ENCODE data around the gene BTBD2.

The BTBD2 gene

DNA sequence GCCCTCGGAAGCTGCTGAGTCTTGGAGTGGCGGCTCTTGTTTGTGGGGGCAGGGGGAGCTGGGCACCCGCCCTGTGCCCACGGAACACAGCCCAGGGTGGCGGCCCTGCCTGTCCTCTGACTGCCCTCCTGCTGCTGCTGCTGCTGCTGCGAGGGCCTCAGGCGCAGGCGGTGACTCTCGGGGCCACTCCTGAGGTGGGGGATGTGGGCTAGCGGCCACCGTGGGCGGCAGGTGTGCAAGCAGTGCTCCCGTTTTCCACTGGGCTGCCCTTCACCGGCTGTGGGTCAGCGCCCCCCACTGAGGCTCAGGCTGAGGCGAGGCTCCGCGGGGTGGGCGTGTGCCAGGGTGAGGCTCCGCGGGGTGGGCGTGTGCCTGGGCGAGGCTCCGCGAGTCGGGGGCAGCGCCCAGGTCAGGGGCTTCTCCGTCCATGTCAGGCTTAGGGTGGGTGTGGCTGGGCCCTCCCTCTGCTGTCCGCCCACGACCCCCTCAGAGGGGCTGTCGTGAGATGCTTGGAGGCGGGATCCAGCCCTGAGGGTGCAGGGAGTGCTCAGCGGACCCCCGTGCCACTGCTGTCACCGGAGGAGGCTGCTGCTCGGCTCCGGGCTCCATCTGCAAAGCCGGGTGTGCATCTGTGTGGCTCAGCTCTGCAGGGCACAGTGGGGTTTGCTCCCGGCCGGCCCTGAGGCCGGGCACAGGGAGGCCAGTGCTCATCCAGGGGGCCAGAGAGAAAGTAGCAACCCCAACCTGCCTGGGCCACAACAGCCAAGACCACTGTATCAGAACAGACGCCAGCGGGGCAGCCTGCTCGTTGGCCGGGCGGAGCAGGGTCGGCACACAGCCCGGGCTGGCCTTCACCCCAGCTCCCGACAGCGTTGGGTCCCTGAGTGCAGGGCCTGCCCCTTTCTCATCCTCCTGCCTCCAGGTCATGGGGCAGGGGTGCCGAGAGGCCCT lies 60.1 kb downstream of the BTBD2 start:
- peaks cover 68% of the 10 kb centered on the region for H3K36me3 Mint-ChIP-seq (ENCODE audit: insufficient read depth)
- peaks cover 25 to 26% of the 10 kb centered on the region in 2 donors for H3K4me1 Mint-ChIP-seq (ENCODE audit: low read depth in 2 of 2)
- ATAC-seq (replicated peaks) (no peak), DNase-seq (no peak)
- no peaks in the 10 kb centered on the region for H3K9me3 Mint-ChIP-seq
- no peak overlapping the region for H3K27ac Mint-ChIP-seq
- no peaks in the 10 kb centered on the region for H3K27me3 Mint-ChIP-seq
- H3K4me3 Mint-ChIP-seq = no peak overlapping the region

DNA sequence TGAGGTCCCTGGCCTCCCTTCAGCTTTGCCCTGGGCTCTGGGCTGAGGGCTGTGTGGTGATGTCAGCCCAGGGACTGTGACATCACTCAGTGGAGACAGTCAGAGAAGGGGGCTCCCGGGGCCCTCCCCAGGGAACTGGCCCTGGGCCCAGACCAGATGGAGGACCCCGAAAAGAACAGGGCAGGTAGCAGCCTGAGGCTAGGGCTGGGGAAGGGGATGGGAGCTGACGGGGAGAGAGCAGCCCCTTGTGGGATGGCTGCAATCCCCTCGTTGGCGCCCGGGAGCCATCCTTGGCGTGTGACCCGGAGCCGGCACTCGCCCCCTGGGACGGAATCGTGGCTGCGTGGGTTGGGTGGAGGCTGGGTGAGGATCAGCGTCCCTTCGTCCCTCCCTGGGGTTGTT lies 61.0 kb downstream of the BTBD2 start:
- Mint-ChIP-seq H3K27ac (peak overlapping the region in 1 of 2 donors; percentile 38), H3K36me3 (ENCODE audit: insufficient read depth) (peaks cover 68% of the 10 kb centered on the region), H3K4me3 (no peak overlapping the region), H3K9me3 (no peaks in the 10 kb centered on the region), H3K4me1 (ENCODE audit: low read depth in 2 of 2) (peaks cover 21 to 25% of the 10 kb centered on the region in 2 donors), H3K27me3 (no peaks in the 10 kb centered on the region)
- ATAC-seq (replicated peaks) = no peak
- DNase-seq = no peak

DNA sequence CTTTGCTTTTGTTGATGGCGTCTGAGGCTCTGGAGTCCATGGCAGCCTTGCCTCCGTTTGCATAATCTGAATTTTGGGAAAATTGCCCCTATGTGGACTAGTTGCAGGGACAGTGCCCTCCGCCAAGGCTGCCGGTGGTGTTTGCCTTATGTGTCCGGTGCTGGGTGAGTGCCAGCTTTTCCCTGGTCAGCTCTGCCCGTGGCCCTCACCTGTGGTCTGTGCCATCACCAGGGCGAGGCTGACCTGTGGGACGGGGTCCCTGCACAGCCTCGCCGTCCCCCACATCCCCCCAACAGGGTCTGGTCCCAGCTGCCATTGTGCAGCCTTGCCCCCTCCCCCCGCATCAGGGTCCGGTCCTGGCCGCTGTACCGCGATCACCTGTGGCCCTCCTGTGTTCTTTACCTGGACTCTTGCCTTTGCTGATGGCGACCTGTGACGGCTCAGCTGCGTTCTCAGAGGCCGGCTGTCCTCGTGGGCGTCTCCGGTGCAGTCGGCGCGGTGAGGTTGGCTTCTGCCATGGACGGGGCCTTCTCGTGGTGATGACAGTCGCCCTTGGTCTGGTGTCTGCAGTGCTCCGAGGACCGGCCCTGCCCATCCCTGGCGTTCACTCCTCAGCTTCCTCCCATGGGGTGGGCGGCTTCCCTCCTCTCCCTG lies 61.9 kb downstream of the BTBD2 start:
- no peak for DNase-seq
- no peak for ATAC-seq (replicated peaks)
- Mint-ChIP-seq H3K9me3 (no peaks in the 10 kb centered on the region), H3K4me3 (no peak overlapping the region), H3K27me3 (no peaks in the 10 kb centered on the region), H3K36me3 (ENCODE audit: insufficient read depth) (peaks cover 74% of the 10 kb centered on the region), H3K4me1 (ENCODE audit: low read depth in 2 of 2) (peaks cover 27 to 29% of the 10 kb centered on the region in 2 donors), H3K27ac (peak overlapping the region in 1 of 2 donors; percentile 38)

DNA sequence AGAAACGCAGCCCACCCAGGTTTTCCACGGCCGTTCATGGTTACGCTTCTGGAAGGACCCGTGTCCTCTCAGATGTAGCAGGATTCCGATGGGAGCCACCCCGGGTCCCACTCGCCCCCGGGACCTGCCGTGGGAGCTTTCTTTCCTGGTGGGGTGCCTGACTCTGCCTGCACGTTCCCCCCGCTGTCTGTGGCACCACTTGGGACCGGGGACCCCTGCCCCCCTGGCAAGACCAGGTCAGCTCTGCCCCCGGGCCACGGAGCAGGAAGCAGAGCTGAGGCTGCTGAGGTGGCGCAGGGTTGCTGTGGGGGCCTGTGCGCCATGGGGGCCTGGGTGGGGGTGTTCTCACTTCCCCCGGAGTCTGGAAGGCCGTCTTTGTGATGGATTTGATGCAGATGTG lies 62.5 kb downstream of the BTBD2 start:
- peaks cover 78% of the 10 kb centered on the region for H3K36me3 Mint-ChIP-seq (ENCODE audit: insufficient read depth)
- ATAC-seq (replicated peaks) (no peak), DNase-seq (no peak)
- no peaks in the 10 kb centered on the region for H3K9me3 Mint-ChIP-seq
- H3K27ac Mint-ChIP-seq = peak overlapping the region in 1 of 2 donors; percentile 70
- H3K4me3 Mint-ChIP-seq = no peak overlapping the region
- no peaks in the 10 kb centered on the region for H3K27me3 Mint-ChIP-seq
- H3K4me1 Mint-ChIP-seq (ENCODE audit: low read depth in 2 of 2) = peaks cover 28 to 31% of the 10 kb centered on the region in 2 donors

DNA sequence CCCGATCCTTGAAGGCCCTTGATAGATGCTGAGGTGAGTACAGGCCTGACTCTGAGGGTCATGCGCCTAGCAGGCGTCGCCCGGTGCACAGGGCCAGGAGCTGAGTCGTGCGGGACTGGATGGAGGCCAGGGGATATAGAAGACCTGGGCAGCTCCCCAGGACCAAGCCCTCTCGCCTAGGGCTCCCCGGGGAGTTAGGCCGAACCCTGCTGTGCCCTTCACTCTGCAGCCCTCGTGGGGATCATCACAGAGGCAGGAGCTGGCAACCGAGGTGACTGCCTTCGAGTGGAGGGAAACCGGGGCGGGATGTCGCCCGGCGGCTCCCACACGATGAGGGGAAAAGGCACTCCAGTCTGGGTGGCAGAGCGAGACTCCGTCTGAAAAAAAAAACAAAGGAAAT lies 62.9 kb downstream of the BTBD2 start:
- Mint-ChIP-seq H3K27ac (peak overlapping the region in 1 of 2 donors; percentile 70), H3K9me3 (no peaks in the 10 kb centered on the region), H3K27me3 (no peaks in the 10 kb centered on the region), H3K4me1 (ENCODE audit: low read depth in 2 of 2) (peaks cover 28 to 31% of the 10 kb centered on the region in 2 donors), H3K4me3 (no peak overlapping the region), H3K36me3 (ENCODE audit: insufficient read depth) (peaks cover 76% of the 10 kb centered on the region)
- no peak for DNase-seq
- no peak for ATAC-seq (replicated peaks)

DNA sequence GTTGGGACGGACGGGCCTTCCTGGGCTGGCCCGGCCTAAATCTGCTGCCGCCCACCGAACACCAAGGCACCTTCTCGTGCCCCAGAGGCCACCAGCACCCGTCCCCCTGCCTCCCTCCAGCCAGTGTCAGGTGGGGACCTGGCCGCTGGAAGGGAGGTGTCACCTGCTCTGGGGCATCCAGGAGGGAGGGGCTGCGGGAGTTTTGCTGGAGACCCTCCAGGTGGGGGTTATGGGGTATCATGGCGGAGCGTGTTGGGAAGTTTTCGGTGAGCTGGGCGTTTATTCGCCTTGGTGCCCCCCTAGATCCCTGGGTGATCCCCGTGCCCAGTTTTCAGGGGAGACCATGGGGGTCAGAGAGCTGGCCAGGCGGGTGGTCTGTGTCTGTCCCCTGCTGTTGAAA lies 64.9 kb downstream of the BTBD2 start:
- no peaks in the 10 kb centered on the region for H3K27me3 Mint-ChIP-seq
- H3K4me1 Mint-ChIP-seq (ENCODE audit: low read depth in 2 of 2) = peaks cover 23% of the 10 kb centered on the region in 2 donors
- H3K4me3 Mint-ChIP-seq = no peak overlapping the region
- peaks cover 71% of the 10 kb centered on the region for H3K36me3 Mint-ChIP-seq (ENCODE audit: insufficient read depth)
- ATAC-seq (replicated peaks) = no peak
- no peaks in the 10 kb centered on the region for H3K9me3 Mint-ChIP-seq
- no peak for DNase-seq
- peak overlapping the region; percentile 74 to 78 for H3K27ac Mint-ChIP-seq

DNA sequence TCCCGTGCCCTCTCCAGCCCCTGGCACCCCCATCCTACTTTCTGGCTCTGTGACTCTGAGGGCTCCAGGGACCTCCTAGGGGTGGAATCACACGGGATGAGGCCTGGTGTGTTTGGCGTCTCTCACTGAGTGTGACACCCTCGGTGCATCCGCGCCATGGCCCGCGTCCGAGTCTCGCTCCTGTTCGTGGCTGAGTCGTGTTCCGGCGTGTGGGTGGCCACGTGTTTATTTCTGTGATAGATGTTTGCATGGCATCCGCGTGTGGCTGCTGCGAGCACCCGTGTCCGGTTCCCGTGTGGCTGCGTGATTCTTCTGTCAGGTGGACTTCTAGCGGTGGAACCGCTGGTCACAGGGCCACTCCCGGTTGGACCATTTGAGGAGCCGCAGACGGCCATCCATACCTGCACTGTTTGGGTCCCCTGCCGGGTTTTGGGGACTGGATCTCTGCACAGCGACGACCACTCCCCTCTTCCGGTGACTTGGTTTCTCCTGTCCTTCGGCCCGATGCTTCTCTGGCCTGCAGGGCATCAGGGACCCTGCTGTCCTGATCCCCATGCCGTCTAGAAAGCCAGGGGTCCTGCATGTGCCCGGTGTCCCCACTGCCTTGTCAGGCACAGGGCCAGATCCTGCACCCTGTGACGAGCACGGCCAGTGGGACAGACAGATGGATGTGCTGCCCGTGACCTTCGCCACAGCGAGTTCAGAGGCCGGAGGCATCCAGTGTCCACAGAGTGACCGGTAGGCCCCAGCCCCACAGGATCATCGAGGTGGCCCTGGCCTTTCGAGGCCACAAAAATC lies 66.0 kb downstream of the BTBD2 start:
- H3K9me3 Mint-ChIP-seq = no peaks in the 10 kb centered on the region
- no peak for DNase-seq
- H3K27me3 Mint-ChIP-seq = no peaks in the 10 kb centered on the region
- peak overlapping the region in 1 of 2 donors; percentile 55 for H3K27ac Mint-ChIP-seq
- peaks cover 21 to 23% of the 10 kb centered on the region in 2 donors for H3K4me1 Mint-ChIP-seq (ENCODE audit: low read depth in 2 of 2)
- no peak overlapping the region for H3K4me3 Mint-ChIP-seq
- ATAC-seq (replicated peaks) = no peak
- peaks cover 63% of the 10 kb centered on the region for H3K36me3 Mint-ChIP-seq (ENCODE audit: insufficient read depth)

DNA sequence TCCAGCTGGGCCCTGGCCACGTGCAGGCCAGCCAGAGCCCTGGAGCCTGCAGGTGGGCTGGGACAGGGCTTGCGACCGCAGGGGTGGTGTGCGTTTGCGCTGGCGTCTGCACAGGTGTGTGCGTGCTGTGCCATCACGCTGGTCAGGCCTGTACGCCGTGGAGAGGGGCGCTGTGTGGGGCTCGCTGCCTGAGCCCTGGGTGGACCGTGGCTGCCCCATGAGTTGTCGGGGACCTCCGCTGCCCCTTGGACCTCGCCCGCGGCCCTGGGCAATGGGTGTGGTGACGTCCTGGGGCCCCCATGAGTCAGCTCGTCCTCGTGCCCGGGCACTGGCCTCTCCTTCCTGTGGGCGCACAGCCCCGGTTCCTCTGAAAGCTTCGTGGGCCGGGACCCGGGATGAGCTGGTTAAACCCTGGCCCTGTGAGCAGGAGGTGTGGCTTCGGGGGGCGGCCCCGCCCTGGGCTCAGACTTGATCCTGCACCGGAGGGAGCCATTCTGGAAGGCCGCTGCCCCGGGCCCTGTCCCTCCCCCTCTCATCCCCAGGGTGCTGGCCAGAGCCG lies 67.8 kb downstream of the BTBD2 start:
- Mint-ChIP-seq H3K9me3 (no peaks in the 10 kb centered on the region), H3K27ac (no peak overlapping the region), H3K4me1 (ENCODE audit: low read depth in 2 of 2) (peaks cover 23 to 36% of the 10 kb centered on the region in 2 donors), H3K36me3 (ENCODE audit: insufficient read depth) (peaks cover 59% of the 10 kb centered on the region), H3K27me3 (no peaks in the 10 kb centered on the region), H3K4me3 (no peak overlapping the region)
- DNase-seq (no peak), ATAC-seq (replicated peaks) (no peak)

DNA sequence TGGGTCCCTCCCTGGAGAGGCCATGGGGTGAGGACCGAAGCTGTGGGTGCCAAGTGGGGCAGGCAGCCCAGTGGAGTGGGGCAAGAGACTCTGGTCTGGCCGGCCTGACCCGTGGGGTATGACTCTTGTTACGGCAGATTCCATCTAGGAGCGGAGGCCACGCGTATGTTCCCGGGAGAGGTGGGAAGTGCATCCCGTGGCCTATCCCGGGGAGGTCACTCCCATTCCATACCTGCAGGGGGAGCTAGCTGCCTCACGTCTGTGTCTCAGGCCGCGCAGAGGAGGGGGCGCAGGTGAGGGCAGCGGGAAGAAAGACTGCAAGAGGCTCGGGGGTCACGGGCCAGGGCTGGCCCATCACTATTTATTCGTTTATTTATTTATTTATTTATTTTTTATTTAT lies 69.6 kb downstream of the BTBD2 start:
- Mint-ChIP-seq H3K36me3 (ENCODE audit: insufficient read depth) (peaks cover 55% of the 10 kb centered on the region), H3K4me1 (ENCODE audit: low read depth in 2 of 2) (peaks cover 24 to 36% of the 10 kb centered on the region in 2 donors), H3K4me3 (peak overlapping the region; percentile 9 to 45), H3K9me3 (no peaks in the 10 kb centered on the region), H3K27ac (peak overlapping the region in 1 of 2 donors; percentile 87), H3K27me3 (no peaks in the 10 kb centered on the region)
- DNase-seq = no peak
- no peak for ATAC-seq (replicated peaks)

DNA sequence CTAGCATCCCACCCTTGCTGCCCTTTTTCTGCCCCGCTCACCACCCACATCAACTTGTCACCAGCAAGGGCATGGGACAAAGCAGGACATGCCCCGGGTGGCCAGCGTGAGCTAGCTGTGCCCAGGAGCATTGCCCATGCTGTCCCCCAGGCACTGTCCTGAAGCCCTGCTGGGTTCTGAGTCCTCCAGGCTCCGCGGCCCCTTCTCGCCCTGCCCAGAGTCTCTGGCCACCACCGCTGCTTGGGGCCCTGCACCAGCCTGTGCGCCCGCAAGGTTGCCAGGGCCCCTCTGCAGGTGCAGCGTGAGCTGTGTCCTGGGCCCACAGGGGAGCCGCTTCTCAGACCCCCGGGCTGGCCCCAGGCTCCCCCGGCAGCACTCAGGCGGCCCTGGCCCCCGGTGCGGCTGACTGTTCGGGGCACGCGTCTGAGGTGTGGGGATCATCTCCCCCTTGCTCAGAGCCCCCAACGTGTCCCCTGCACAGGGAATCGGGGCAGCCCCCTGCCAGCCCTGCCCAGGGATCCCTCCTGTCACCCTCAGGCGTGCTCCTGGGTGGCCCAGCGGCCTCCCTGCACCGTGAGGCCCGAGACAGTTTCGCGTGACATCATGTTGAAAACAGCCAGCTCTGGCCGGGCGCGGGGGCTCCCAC lies 70.5 kb downstream of the BTBD2 start:
- H3K27me3 Mint-ChIP-seq = no peaks in the 10 kb centered on the region
- ATAC-seq (replicated peaks) (no peak), DNase-seq (no peak)
- peak overlapping the region; percentile 9 to 45 for H3K4me3 Mint-ChIP-seq
- H3K4me1 Mint-ChIP-seq (ENCODE audit: low read depth in 2 of 2) = peaks cover 28 to 34% of the 10 kb centered on the region in 2 donors
- H3K36me3 Mint-ChIP-seq (ENCODE audit: insufficient read depth) = peaks cover 55% of the 10 kb centered on the region
- peak overlapping the region in 1 of 2 donors; percentile 98 for H3K27ac Mint-ChIP-seq
- H3K9me3 Mint-ChIP-seq = no peaks in the 10 kb centered on the region

DNA sequence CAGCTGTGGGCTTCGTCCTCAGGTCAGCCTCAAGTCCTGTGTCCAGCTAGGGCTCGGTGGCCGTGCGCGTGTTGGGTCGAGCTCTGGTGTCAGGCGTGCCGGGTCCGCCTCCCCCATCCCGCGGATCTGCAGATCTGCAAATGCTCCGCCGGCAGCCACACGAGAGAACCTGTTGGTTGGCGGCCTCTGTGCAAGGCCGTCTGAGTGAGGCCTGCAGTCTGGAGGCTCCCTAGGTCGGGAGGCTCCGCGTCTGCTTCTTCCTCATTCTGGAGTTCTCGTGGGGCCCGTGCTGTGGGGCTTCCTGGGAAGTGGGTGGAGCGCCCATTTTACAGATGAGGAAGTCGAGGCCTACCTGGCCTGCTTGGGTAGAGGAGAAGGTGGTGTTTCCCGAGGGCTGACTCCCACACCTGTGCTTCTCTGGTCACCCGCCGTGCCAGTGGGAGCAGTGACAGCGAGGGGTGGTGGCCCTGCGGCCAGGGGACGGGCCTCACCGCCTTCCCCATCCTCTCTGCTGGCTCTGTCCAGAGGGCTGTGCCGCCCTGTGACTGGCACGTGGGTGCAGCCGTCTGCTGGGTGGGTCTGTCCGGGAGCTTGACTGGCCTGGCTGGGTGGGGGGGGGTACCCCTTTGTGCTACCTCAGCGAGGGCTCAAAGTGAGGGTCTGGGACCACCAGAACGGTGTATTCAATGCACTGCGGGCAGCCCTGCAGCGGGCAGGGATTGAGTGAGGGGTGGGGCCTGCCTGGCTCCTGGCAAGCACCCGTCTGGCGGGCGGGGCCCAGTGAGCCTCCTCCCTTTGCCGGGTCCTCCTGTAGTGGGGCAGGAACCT lies 71.2 kb downstream of the BTBD2 start:
- no peaks in the 10 kb centered on the region for H3K27me3 Mint-ChIP-seq
- H3K4me1 Mint-ChIP-seq (ENCODE audit: low read depth in 2 of 2) = peaks cover 35 to 37% of the 10 kb centered on the region in 2 donors
- H3K27ac Mint-ChIP-seq = peak overlapping the region; percentile 96 to 98
- no peak for ATAC-seq (replicated peaks)
- H3K9me3 Mint-ChIP-seq = no peaks in the 10 kb centered on the region
- peaks cover 55% of the 10 kb centered on the region for H3K36me3 Mint-ChIP-seq (ENCODE audit: insufficient read depth)
- H3K4me3 Mint-ChIP-seq = peak overlapping the region; percentile 40 to 96
- DNase-seq = no peak

DNA sequence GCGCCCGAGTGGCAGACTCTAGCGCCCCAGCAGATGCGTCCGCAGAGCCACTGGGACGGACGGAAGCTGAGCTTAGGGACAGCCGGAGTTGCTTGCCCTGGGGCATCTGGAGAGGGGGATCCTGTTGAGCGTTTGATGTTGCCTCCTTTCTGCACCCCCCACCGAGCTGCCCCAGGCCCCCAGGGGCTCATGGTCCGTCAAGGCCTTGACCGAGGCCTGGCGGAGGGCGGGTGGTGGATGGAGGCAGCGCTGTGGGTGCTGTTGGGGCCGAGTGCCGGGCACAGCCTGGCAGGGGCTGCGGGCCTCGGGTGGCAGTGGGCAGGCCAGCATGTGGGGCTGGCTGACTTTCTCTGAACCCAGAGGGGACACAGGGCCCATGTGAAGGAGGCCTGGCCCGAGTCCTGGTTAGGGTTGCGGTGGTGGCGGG lies 71.8 kb downstream of the BTBD2 start:
- H3K36me3 Mint-ChIP-seq (ENCODE audit: insufficient read depth) = peaks cover 57% of the 10 kb centered on the region
- H3K27me3 Mint-ChIP-seq = no peaks in the 10 kb centered on the region
- peak overlapping the region; percentile 96 to 98 for H3K27ac Mint-ChIP-seq
- no peak for ATAC-seq (replicated peaks)
- peaks cover 29 to 33% of the 10 kb centered on the region in 2 donors for H3K4me1 Mint-ChIP-seq (ENCODE audit: low read depth in 2 of 2)
- peak overlapping the region; percentile 88 to 96 for H3K4me3 Mint-ChIP-seq
- no peaks in the 10 kb centered on the region for H3K9me3 Mint-ChIP-seq
- DNase-seq = no peak

Data from effector memory CD8-positive, alpha-beta T cell (primary cell).